ENCODE measurements around the gene AXL.
"Not testable (repeated sequence)": the region's sequence is repeated elsewhere in the genome, so short reads cannot be mapped to it uniquely, and the experiment has no call there.

The AXL gene

GRCh38 chr19:41226874-41227390, 7.9 kb downstream of the AXL start:
- H3K4me3 ChIP-seq (ENCODE audit: low read depth in 1 of 2, low read length in 2 of 2) = no peak overlapping the region
- no peaks in the 10 kb centered on the region for H3K79me2 ChIP-seq (ENCODE audit: insufficient read depth, low read length)
- no peak for ATAC-seq (ENCODE audit: insufficient read depth, low read depth)
- no peak overlapping the region for H2AFZ ChIP-seq (ENCODE audit: low read depth, low read length)
- H3K27me3 ChIP-seq (ENCODE audit: insufficient read depth, low read length, poor library complexity) = peaks cover 20% of the 10 kb centered on the region
- no peak for DNase-seq
- no peaks in the 10 kb centered on the region; the same call in 1 of the 2 replicates for H4K20me1 ChIP-seq (ENCODE audit: insufficient read depth, low read length)
- no peaks in the 10 kb centered on the region for H3K4me1 ChIP-seq (ENCODE audit: insufficient read depth, low read length)
- H3K9ac ChIP-seq (ENCODE audit: low read depth, low read length) = no peak overlapping the region
- no peak overlapping the region for H3K27ac ChIP-seq (ENCODE audit: low read length)
- no peaks in the 10 kb centered on the region for H3K9me3 ChIP-seq (ENCODE audit: insufficient read depth, low read length, severe bottlenecking)
- H3K36me3 ChIP-seq (ENCODE audit: insufficient read depth, low read length) = no peaks in the 10 kb centered on the region
- H3K4me2 ChIP-seq (ENCODE audit: insufficient read depth, low read length) = no peak overlapping the region
- TF ChIP-seq EZH2 (IDR thresholded peaks at IDR 0.05; ENCODE audit: borderline replicate concordance, low read depth, low read length, severe bottlenecking) (no peak), CTCF (IDR thresholded peaks at IDR 0.05; ENCODE audit: borderline replicate concordance, extremely low read depth, low read length, poor library complexity, severe bottlenecking) (no peak)

- H2AFZ ChIP-seq (ENCODE audit: low read depth, low read length) = no peak overlapping the region
- TF ChIP-seq CTCF (IDR thresholded peaks at IDR 0.05; ENCODE audit: borderline replicate concordance, extremely low read depth, low read length, poor library complexity, severe bottlenecking) (no peak), EZH2 (IDR thresholded peaks at IDR 0.05; ENCODE audit: borderline replicate concordance, low read depth, low read length, severe bottlenecking) (no peak)
- ATAC-seq (ENCODE audit: insufficient read depth, low read depth) (no peak), DNase-seq (no peak)
- no peak overlapping the region for H3K27ac ChIP-seq (ENCODE audit: low read length)
- no peaks in the 10 kb centered on the region for H3K4me1 ChIP-seq (ENCODE audit: insufficient read depth, low read length)
- H3K9me3 ChIP-seq (ENCODE audit: insufficient read depth, low read length, severe bottlenecking) = no peaks in the 10 kb centered on the region
- H3K9ac ChIP-seq (ENCODE audit: low read depth, low read length) = no peak overlapping the region
- H3K36me3 ChIP-seq (ENCODE audit: insufficient read depth, low read length) = no peaks in the 10 kb centered on the region
- no peak overlapping the region for H3K4me3 ChIP-seq (ENCODE audit: low read depth in 1 of 2, low read length in 2 of 2)
- no peaks in the 10 kb centered on the region for H3K79me2 ChIP-seq (ENCODE audit: insufficient read depth, low read length)
- H3K27me3 ChIP-seq (ENCODE audit: insufficient read depth, low read length, poor library complexity) = peaks cover 20% of the 10 kb centered on the region
- H4K20me1 ChIP-seq (ENCODE audit: insufficient read depth, low read length) = no peaks in the 10 kb centered on the region
- no peak overlapping the region for H3K4me2 ChIP-seq (ENCODE audit: insufficient read depth, low read length)
Measured at GRCh38 chr19:41228486-41228885, 9.5 kb downstream of the AXL start.

GRCh38 chr19:41229338-41229737, 10.3 kb downstream of the AXL start:
- not testable (repeated sequence) for H4K20me1 ChIP-seq (ENCODE audit: insufficient read depth, low read length); H3K4me3 ChIP-seq (ENCODE audit: low read depth in 1 of 2, low read length in 2 of 2); H3K9me3 ChIP-seq (ENCODE audit: insufficient read depth, low read length, severe bottlenecking); H2AFZ ChIP-seq (ENCODE audit: low read depth, low read length); ATAC-seq (ENCODE audit: insufficient read depth, low read depth); H3K79me2 ChIP-seq (ENCODE audit: insufficient read depth, low read length); H3K9ac ChIP-seq (ENCODE audit: low read depth, low read length); H3K4me1 ChIP-seq (ENCODE audit: insufficient read depth, low read length); H3K27ac ChIP-seq (ENCODE audit: low read length); H3K4me2 ChIP-seq (ENCODE audit: insufficient read depth, low read length); DNase-seq; H3K36me3 ChIP-seq (ENCODE audit: insufficient read depth, low read length)
- peaks cover 20% of the 10 kb centered on the region for H3K27me3 ChIP-seq (ENCODE audit: insufficient read depth, low read length, poor library complexity)

- TF ChIP-seq EZH2 (IDR thresholded peaks at IDR 0.05; ENCODE audit: borderline replicate concordance, low read depth, low read length, severe bottlenecking) = no peak
- Histone ChIP-seq H3K27ac (ENCODE audit: low read length) (no peak overlapping the region), H3K9ac (ENCODE audit: low read depth, low read length) (no peak overlapping the region)
Measured at GRCh38 chr19:41230067-41230857, 11.2 kb downstream of the AXL start.

More at GRCh38 chr19:41230067-41230857, 11.2 kb downstream of the AXL start:
- no peak overlapping the region for H3K4me3 ChIP-seq (ENCODE audit: low read depth in 1 of 2, low read length in 2 of 2)
- ATAC-seq (ENCODE audit: insufficient read depth, low read depth) (no peak), DNase-seq (no peak)
- H3K4me2 ChIP-seq (ENCODE audit: insufficient read depth, low read length) = no peak overlapping the region
- no peak overlapping the region for H2AFZ ChIP-seq (ENCODE audit: low read depth, low read length)
- no peaks in the 10 kb centered on the region for H4K20me1 ChIP-seq (ENCODE audit: insufficient read depth, low read length)
- peaks cover 15% of the 10 kb centered on the region for H3K27me3 ChIP-seq (ENCODE audit: insufficient read depth, low read length, poor library complexity)
- no peaks in the 10 kb centered on the region for H3K4me1 ChIP-seq (ENCODE audit: insufficient read depth, low read length)
- no peaks in the 10 kb centered on the region for H3K36me3 ChIP-seq (ENCODE audit: insufficient read depth, low read length)
- H3K79me2 ChIP-seq (ENCODE audit: insufficient read depth, low read length) = no peaks in the 10 kb centered on the region
- no peaks in the 10 kb centered on the region for H3K9me3 ChIP-seq (ENCODE audit: insufficient read depth, low read length, severe bottlenecking)
